Mesendoderm (in vitro differentiated cells): ENCODE results near the gene PSD.
"Not testable (repeated sequence)": the region's sequence is repeated elsewhere in the genome, so short reads cannot be mapped to it uniquely, and the experiment has no call there.

Experiments used
- DNase-seq: peaks from one replicate; pipeline ENCODE4 v3.0.0; 2013
- H2AK5ac ChIP-seq: 2 replicates; pipeline ENCODE4 v1.6.1; 2013; ENCODE audit warnings: low read length, inconsistent platforms
- H2BK120ac ChIP-seq: 2 replicates; pipeline ENCODE4 v1.6.1; 2013; ENCODE audit warnings: low read depth, mild to moderate bottlenecking, low read length, moderate library complexity, mixed read lengths
- H2BK15ac ChIP-seq: replicated peaks from 2 replicates; pipeline ENCODE4 v1.6.1; 2013; ENCODE audit warnings: low read depth, mild to moderate bottlenecking, moderate library complexity
- H2BK5ac ChIP-seq: 2 replicates; pipeline ENCODE4 v1.6.1; 2013; ENCODE audit warnings: low read length, inconsistent platforms
- H3K18ac ChIP-seq: 2 replicates; pipeline ENCODE4 v1.6.1; 2013; ENCODE audit warnings: mild to moderate bottlenecking, low read length, mixed read lengths
- H3K23ac ChIP-seq: one replicate; pipeline ENCODE4 v1.6.1; 2013; ENCODE audit warnings: low read length
- H3K27ac ChIP-seq: 2 replicates; pipeline ENCODE4 v1.5.1; 2013; ENCODE audit warnings: low read depth, mild to moderate bottlenecking, inconsistent platforms, low read length, moderate library complexity
- H3K27me3 ChIP-seq: 2 replicates; pipeline ENCODE4 v1.6.1; 2013; ENCODE audit warnings: low read length, control low read depth, mild to moderate bottlenecking, inconsistent platforms; ENCODE audit not compliant: insufficient read depth, poor library complexity
- H3K36me3 ChIP-seq: 2 replicates; pipeline ENCODE4 v1.6.1; 2013; ENCODE audit warnings: low read length, inconsistent platforms; ENCODE audit not compliant: control insufficient read depth, insufficient read depth
- H3K4ac ChIP-seq: one replicate; pipeline ENCODE4 v1.6.1; 2013; ENCODE audit warnings: low read depth, mild to moderate bottlenecking, low read length, moderate library complexity
- H3K4me1 ChIP-seq: 2 replicates; pipeline ENCODE4 v1.6.1; 2013; ENCODE audit warnings: low read depth, low read length, inconsistent platforms; ENCODE audit not compliant: control insufficient read depth
- H3K4me2 ChIP-seq: 2 replicates; pipeline ENCODE4 v1.6.1; 2013; ENCODE audit warnings: low read length
- H3K4me3 ChIP-seq: 2 replicates; pipeline ENCODE4 v1.5.1; 2013; ENCODE audit warnings: mild to moderate bottlenecking, low read length
- H3K56ac ChIP-seq: one replicate; pipeline ENCODE4 v1.6.1; 2013; ENCODE audit warnings: low read length
- H3K79me1 ChIP-seq: 2 replicates; pipeline ENCODE4 v1.6.1; 2013; ENCODE audit warnings: low read length, inconsistent platforms
- H3K79me2 ChIP-seq: 2 replicates; pipeline ENCODE4 v1.6.1; 2013; ENCODE audit warnings: mild to moderate bottlenecking, low read length; ENCODE audit not compliant: control insufficient read depth, insufficient read depth
- H3K9ac ChIP-seq: 2 replicates; pipeline ENCODE4 v1.6.1; 2013; ENCODE audit warnings: low read length, inconsistent platforms
- H4K5ac ChIP-seq: one replicate; pipeline ENCODE4 v1.6.1; 2013; ENCODE audit warnings: low read length
- H4K8ac ChIP-seq: one replicate; pipeline ENCODE4 v1.6.1; 2013; ENCODE audit warnings: low read depth, mild to moderate bottlenecking, control low read depth, low read length, moderate library complexity
- WGBS: extraction: QIAGEN DNeasy Blood & Tissue Kit; methylation state at CpG from one replicate; pipeline ENCODE4 v1.1.7; 2013; ENCODE audit warnings: low lambda C conversion rate, missing lambda C conversion rate; ENCODE audit not compliant: insufficient coverage; ENCODE audit errors: extremely low coverage; 5-methylcytosine and 5-hydroxymethylcytosine counted together

The PSD gene

DNA sequence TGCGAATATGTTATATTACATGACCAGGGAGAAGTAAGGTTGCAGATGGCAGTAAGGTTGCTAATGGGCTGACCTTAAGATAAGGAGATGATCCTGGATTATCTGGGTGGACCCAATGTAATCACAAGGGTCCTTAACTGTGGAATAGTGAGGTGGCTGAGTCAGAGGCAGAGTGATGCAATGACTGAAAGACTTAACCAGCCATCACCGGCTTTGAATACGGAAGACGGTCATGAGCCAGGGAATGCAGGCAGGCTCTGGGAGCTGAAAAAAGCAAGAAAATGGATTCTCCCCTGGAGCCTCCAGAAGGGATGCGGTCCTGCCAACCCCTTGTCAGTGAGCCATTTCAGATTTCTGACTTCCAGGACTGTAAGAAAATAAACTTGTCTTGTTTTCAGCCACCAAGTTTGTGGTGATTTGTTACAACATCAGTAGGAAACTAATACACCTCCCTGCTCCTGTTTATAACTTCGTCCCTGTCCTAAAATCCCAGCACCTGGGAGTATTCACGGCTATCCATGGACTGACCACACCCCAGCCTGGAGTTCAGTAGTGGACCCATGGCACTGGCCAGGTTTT lies 37.4 kb upstream of the PSD start:
- Histone ChIP-seq H2BK15ac (no peak overlapping the region), H2BK120ac (no peak overlapping the region)
- no CpG with 5 or more reads among the region's 7 CpGs for WGBS

GRCh38 chr10:102454662-102455487 lies 36.3 kb upstream of the PSD start:
- H2AK5ac ChIP-seq, H3K27me3 ChIP-seq, H4K8ac ChIP-seq, H3K36me3 ChIP-seq, H3K9ac ChIP-seq, H4K5ac ChIP-seq, H3K4ac ChIP-seq, H2BK5ac ChIP-seq, H3K56ac ChIP-seq, H3K18ac ChIP-seq, H3K4me1 ChIP-seq, H3K4me2 ChIP-seq, H2BK120ac ChIP-seq, H3K4me3 ChIP-seq, H3K79me2 ChIP-seq, H2BK15ac ChIP-seq, H3K23ac ChIP-seq: not testable (repeated sequence)
- no CpG with 5 or more reads among the region's 13 CpGs for WGBS
- H3K27ac ChIP-seq = peak overlapping the region; percentile 11
- DNase-seq = peak; percentile 42
- peaks cover 10% of the 10 kb centered on the region for H3K79me1 ChIP-seq

More for the DNA sequence above, 37.4 kb upstream of the PSD start:
- no peak overlapping the region for H2BK5ac ChIP-seq
- H4K5ac ChIP-seq = no peak overlapping the region
- H4K8ac ChIP-seq = no peak overlapping the region
- peaks cover 6% of the 10 kb centered on the region for H3K36me3 ChIP-seq
- H3K79me2 ChIP-seq = peaks cover 7% of the 10 kb centered on the region
- peaks cover 6% of the 10 kb centered on the region for H3K4me1 ChIP-seq
- H3K4ac ChIP-seq = no peak overlapping the region
- H3K9ac ChIP-seq = no peak overlapping the region
- no peak overlapping the region for H3K4me3 ChIP-seq
- H3K23ac ChIP-seq = no peak overlapping the region
- DNase-seq = peak; percentile 95
- peaks cover 10% of the 10 kb centered on the region for H3K79me1 ChIP-seq
- H3K4me2 ChIP-seq = no peak overlapping the region
- H3K18ac ChIP-seq = no peak overlapping the region
- no peak overlapping the region for H2AK5ac ChIP-seq
- H3K27ac ChIP-seq = peak overlapping the region; percentile 22
- H3K27me3 ChIP-seq = no peaks in the 10 kb centered on the region
- peak overlapping the region; percentile 15 for H3K56ac ChIP-seq

- no peak overlapping the region for H2BK5ac ChIP-seq
- no peak overlapping the region for H3K4me2 ChIP-seq
- H3K27me3 ChIP-seq = no peaks in the 10 kb centered on the region
- H3K4me1 ChIP-seq = peaks cover 9% of the 10 kb centered on the region
- H3K36me3 ChIP-seq = peaks cover 6% of the 10 kb centered on the region
- H3K27ac ChIP-seq = no peak overlapping the region
- H3K9ac ChIP-seq = no peak overlapping the region
- H4K5ac ChIP-seq = no peak overlapping the region
- peaks cover 8% of the 10 kb centered on the region for H3K79me2 ChIP-seq
- no peak overlapping the region for H3K4ac ChIP-seq
- H2BK120ac ChIP-seq = no peak overlapping the region
- no peak overlapping the region for H3K56ac ChIP-seq
- no CpG with 5 or more reads among the region's 5 CpGs for WGBS
- H3K23ac ChIP-seq = no peak overlapping the region
- H2BK15ac ChIP-seq = no peak overlapping the region
- H3K18ac ChIP-seq = no peak overlapping the region
- DNase-seq = no peak
- H2AK5ac ChIP-seq = no peak overlapping the region
- H3K4me3 ChIP-seq = no peak overlapping the region
- H3K79me1 ChIP-seq = peaks cover 10% of the 10 kb centered on the region
- H4K8ac ChIP-seq = no peak overlapping the region
These were observed 34.9 kb upstream of the PSD start for GRCh38 chr10:102453502-102453901.

DNA sequence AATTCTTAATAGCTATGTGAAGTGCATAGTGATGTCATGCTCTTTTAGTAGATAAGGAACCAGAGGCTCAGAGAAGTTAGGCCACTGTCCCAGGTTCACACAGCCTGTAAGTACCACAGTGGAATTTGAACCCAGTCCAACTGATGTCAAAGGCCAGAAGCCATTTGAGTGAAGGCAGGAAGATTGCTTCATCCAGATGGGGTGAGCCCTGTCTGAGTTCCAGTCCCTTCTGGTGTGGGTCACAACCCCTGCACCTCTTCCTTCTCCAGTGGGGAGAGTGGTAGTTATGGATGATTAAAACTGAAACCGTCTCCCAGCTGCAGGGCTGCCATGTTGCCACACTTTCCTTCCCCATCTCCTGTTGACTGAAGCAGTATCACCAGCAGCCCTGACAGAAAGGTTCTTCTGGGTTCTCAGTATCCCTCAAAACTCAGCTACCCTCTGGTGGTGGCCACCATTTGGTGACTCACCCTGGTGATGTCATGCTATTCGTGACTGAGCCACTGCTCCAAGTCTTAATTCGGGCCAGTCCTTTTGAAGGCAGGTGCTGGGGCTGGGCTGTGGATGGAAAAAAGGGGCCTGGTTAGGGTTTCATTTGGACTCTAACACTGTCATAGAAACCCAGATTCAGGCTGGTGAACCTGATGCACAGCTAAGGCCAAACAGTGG lies 34.2 kb upstream of the PSD start:
- DNase-seq = peak; percentile 67
- H2BK120ac ChIP-seq = no peak overlapping the region
- H3K4ac ChIP-seq = no peak overlapping the region
- H3K4me1 ChIP-seq = peaks cover 9% of the 10 kb centered on the region
- no peak overlapping the region for H2BK5ac ChIP-seq
- H3K18ac ChIP-seq = no peak overlapping the region
- H3K79me1 ChIP-seq = peaks cover 10% of the 10 kb centered on the region
- no peak overlapping the region for H2BK15ac ChIP-seq
- H3K4me3 ChIP-seq = no peak overlapping the region
- no peak overlapping the region for H3K4me2 ChIP-seq
- no peak overlapping the region for H3K27ac ChIP-seq
- no peak overlapping the region for H2AK5ac ChIP-seq
- no peak overlapping the region for H3K9ac ChIP-seq
- H3K23ac ChIP-seq = no peak overlapping the region
- no peak overlapping the region for H4K5ac ChIP-seq
- no peaks in the 10 kb centered on the region for H3K27me3 ChIP-seq
- WGBS = no CpG with 5 or more reads among the region's 3 CpGs
- H3K79me2 ChIP-seq = peaks cover 8% of the 10 kb centered on the region
- no peak overlapping the region for H3K56ac ChIP-seq
- H3K36me3 ChIP-seq = peaks cover 6% of the 10 kb centered on the region
- no peak overlapping the region for H4K8ac ChIP-seq

DNA sequence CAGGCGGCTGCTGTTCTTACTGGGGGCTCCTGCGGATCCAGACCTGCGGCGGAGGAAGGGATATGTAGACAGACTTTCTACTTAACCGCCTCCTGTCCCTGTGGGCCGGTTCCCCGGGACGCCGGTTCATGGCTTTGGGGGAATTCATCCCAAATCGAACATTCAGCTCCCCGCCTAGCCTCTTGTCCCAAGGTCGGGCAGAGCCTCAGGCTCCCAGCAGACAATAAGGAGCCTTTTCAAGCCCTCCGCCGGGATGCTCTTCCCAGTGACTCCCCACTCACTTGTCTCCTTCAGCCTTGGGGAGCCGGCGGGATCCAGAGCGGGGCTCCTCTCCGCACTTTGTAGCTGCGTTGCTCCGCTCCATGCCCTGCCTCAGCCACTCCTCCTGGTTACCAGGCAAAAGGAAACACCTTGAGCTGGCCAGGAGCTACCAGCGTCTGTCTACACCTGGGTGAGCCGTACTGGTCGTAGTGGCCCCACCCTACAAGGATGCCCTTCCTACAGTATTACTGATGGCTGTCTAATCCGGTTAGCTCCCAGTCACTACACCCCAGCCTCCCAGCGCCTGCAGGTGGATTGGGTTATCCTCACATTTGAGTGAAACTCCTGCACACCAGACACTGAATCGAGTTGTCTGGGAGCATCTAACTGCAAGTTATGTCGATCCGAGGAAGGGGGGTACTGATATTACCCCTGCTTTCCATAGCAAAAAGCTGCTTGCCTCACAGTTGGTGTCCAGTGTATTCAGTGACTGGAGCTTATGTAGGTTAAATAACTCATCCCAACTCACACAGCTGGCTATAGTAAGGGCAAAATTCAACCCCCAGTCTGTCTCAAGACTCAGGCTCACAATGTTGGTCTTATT lies 32.8 kb upstream of the PSD start, which contains the start of gene C10orf95:
Gene C10orf95 (minus strand): TSS at position 439 of the 865 bp plus-strand sequence. CDS start 450 bp downstream, outside the sequence.
- peak within 1 kb of the TSS; percentile 88 for H3K9ac ChIP-seq
- peaks cover 8% of the 10 kb centered on the region for H3K79me2 ChIP-seq
- no peak within 1 kb of the TSS for H2BK15ac ChIP-seq
- peak within 1 kb of the TSS; percentile 89 for H3K23ac ChIP-seq
- H3K36me3 ChIP-seq = peaks cover 6% of the 10 kb centered on the region
- peak within 1 kb of the TSS; percentile 68 for H4K8ac ChIP-seq
- H2BK5ac ChIP-seq = no peak within 1 kb of the TSS
- peak within 1 kb of the TSS; percentile 85 for H3K4ac ChIP-seq
- H3K4me1 ChIP-seq = peaks cover 9% of the 10 kb centered on the region
- H3K56ac ChIP-seq = peak within 1 kb of the TSS; percentile 93
- no peak within 1 kb of the TSS for H4K5ac ChIP-seq
- H2AK5ac ChIP-seq = no peak within 1 kb of the TSS
- peaks cover 10% of the 10 kb centered on the region for H3K79me1 ChIP-seq
- H3K27ac ChIP-seq = peak within 1 kb of the TSS; percentile 42
- peak within 1 kb of the TSS; percentile 57 for H3K4me3 ChIP-seq
- H3K27me3 ChIP-seq = no peaks in the 10 kb centered on the region
- peak within 1 kb of the TSS; percentile 91 for H3K4me2 ChIP-seq
- WGBS = no CpG with 5 or more reads among the region's 28 CpGs
- H3K18ac ChIP-seq = peak within 1 kb of the TSS; percentile 87
- peak; percentile 41 for DNase-seq
- no peak within 1 kb of the TSS for H2BK120ac ChIP-seq
